ENCODE data around the gene DHCR7. TPM values are rescaled to one million over a fixed set of nuclear protein-coding genes. Genes with fewer than 3 reads are reported as not detected.

Gene DHCR7
- polyA plus RNA-seq, 1 of the 3 experiments (the other 2 are of a cell fraction), result 21.4 TPM

DNA sequence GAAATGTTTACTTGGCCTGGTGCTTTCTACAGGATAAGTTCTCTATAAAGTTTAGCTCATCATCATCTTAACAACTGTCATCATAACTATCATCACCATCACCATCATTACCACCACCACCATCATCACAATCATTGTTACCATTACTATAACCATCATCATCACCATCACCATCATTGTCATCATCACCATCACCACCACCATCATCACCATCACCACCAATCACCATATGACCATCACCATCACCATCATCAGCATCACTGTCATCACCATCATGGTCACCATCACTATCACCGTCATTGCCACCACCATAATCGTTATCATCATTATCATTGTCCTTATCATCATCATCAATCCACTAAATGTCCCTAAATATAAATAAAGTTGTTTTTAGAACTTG is 54.9 kb downstream of the DHCR7 start:
- no peaks in the 10 kb centered on the region for H4K20me1 ChIP-seq (ENCODE audit: insufficient read depth)
- TF ChIP-seq GATA2 (CRISPR knock-in tag; IDR thresholded peaks at IDR 0.05) (no peak), RCOR1 (IDR thresholded peaks at IDR 0.05; ENCODE audit: low read length) (no peak), SMC3 (IDR thresholded peaks at IDR 0.05; ENCODE audit: low read depth, low read length) (no peak), FOXJ3 (CRISPR knock-in tag; IDR thresholded peaks at IDR 0.05) (no peak), GABPA (IDR thresholded peaks at IDR 0.05; ENCODE audit: low read depth) (no peak), RFX5 (IDR thresholded peaks at IDR 0.05; ENCODE audit: low read length) (no peak), MEF2A (IDR thresholded peaks at IDR 0.05; ENCODE audit: borderline replicate concordance, low read depth) (no peak), RXRA (IDR thresholded peaks at IDR 0.05; ENCODE audit: borderline replicate concordance, low read depth) (no peak), YY1 (IDR thresholded peaks at IDR 0.05; ENCODE audit: low read depth) (no peak), POLR2AphosphoS5 (IDR thresholded peaks at IDR 0.05; ENCODE audit: low read depth, low read length) (no peak), FOSL2 (IDR thresholded peaks at IDR 0.05; ENCODE audit: borderline replicate concordance, low read depth) (no peak), CHD2 (IDR thresholded peaks at IDR 0.05; ENCODE audit: low read length, partially characterized antibody) (no peak)
- TF ChIP-seq, protein P1, sequence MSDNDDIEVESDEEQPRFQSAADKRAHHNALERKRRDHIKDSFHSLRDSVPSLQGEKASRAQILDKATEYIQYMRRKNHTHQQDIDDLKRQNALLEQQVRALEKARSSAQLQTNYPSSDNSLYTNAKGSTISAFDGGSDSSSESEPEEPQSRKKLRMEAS (IDR thresholded peaks at IDR 0.05; ENCODE audit: low read depth), result no peak
- TF ChIP-seq, protein P2, sequence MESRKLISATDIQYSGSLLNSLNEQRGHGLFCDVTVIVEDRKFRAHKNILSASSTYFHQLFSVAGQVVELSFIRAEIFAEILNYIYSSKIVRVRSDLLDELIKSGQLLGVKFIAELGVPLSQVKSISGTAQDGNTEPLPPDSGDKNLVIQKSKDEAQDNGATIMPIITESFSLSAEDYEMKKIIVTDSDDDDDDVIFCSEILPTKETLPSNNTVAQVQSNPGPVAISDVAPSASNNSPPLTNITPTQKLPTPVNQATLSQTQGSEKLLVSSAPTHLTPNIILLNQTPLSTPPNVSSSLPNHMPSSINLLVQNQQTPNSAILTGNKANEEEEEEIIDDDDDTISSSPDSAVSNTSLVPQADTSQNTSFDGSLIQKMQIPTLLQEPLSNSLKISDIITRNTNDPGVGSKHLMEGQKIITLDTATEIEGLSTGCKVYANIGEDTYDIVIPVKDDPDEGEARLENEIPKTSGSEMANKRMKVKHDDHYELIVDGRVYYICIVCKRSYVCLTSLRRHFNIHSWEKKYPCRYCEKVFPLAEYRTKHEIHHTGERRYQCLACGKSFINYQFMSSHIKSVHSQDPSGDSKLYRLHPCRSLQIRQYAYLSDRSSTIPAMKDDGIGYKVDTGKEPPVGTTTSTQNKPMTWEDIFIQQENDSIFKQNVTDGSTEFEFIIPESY (IDR thresholded peaks at IDR 0.05; ENCODE audit: borderline replicate concordance, low read depth), result no peak
- TF ChIP-seq, protein P3, sequence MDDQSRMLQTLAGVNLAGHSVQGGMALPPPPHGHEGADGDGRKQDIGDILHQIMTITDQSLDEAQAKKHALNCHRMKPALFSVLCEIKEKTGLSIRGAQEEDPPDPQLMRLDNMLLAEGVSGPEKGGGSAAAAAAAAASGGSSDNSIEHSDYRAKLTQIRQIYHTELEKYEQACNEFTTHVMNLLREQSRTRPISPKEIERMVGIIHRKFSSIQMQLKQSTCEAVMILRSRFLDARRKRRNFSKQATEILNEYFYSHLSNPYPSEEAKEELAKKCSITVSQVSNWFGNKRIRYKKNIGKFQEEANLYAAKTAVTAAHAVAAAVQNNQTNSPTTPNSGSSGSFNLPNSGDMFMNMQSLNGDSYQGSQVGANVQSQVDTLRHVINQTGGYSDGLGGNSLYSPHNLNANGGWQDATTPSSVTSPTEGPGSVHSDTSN (IDR thresholded peaks at IDR 0.05), result no peak
- TF ChIP-seq, protein P4, sequence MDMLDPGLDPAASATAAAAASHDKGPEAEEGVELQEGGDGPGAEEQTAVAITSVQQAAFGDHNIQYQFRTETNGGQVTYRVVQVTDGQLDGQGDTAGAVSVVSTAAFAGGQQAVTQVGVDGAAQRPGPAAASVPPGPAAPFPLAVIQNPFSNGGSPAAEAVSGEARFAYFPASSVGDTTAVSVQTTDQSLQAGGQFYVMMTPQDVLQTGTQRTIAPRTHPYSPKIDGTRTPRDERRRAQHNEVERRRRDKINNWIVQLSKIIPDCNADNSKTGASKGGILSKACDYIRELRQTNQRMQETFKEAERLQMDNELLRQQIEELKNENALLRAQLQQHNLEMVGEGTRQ (IDR thresholded peaks at IDR 0.05; ENCODE audit: borderline replicate concordance, low read depth, low read length), result no peak
- no peak overlapping the region for H3K4me3 ChIP-seq (ENCODE audit: low read depth in 2 of 2, low read length in 1 of 2)
- H3K27ac ChIP-seq (ENCODE audit: low read depth in 2 of 2, low read length in 1 of 2), result no peak overlapping the region
- H3K4me2 ChIP-seq, result no peak overlapping the region
- POLR2A ChIA-PET, result no interaction called here
- no peak overlapping the region for H3K9ac ChIP-seq
- no peak for DNase-seq
- H3K9me2 ChIP-seq, result no peaks in the 10 kb centered on the region
- no peaks in the 10 kb centered on the region for H3F3A ChIP-seq (replicated peaks; ENCODE audit: insufficient read depth)
- H3K36me3 ChIP-seq (replicated peaks in 1 of 2; ENCODE audit: control insufficient read depth in 1 of 2, insufficient read depth in 2 of 2, low read length in 1 of 2), result no peaks in the 10 kb centered on the region
- H3K9me3 ChIP-seq, result no peaks in the 10 kb centered on the region
- WGBS (ENCODE audit: low lambda C conversion rate), result 8% methylated on average over 2 of the region's 2 CpGs
- H3K79me2 ChIP-seq (ENCODE audit: insufficient read depth), result no peaks in the 10 kb centered on the region
- H3K27me3 ChIP-seq (ENCODE audit: insufficient read depth), result no peaks in the 10 kb centered on the region
- CTCF ChIA-PET, result interaction anchor here (3.0 kb wide), 1 partner anchor 27 kb away, joined by 9 read pairs; no protein-coding TSS in a partner anchor
- no peak overlapping the region for H2AFZ ChIP-seq (ENCODE audit: low read depth)
- H3K4me1 ChIP-seq (ENCODE audit: control insufficient read depth in 1 of 2, insufficient read depth in 2 of 2, low read depth in 1 of 2, low read length in 1 of 2), result no peaks in the 10 kb centered on the region
